K562 (cell line): ENCODE measurements around the gene MRRF.

Source experiments
- CBFB ChIP-seq: sonication (generic); formaldehyde crosslinking; IDR thresholded peaks from 2 replicates; pipeline ENCODE4 v1.4.0; 2020; ENCODE audit warnings: mild to moderate bottlenecking, missing genetic modification reagents
- CTCF ChIP-seq, 3 experiments: IDR thresholded peaks in 2 of 3; conservative IDR thresholded peaks in 1 of 3; 2 replicates each; pipeline ENCODE4 v1.5.1; 2011 to 2012; ENCODE audit warnings: low read length in 3 of 3, mild to moderate bottlenecking in 3 of 3, control low read depth in 2 of 3, improper control_type of control experiment in 1 of 3, inconsistent platforms in 1 of 3, low read depth in 1 of 3, mixed read lengths in 1 of 3, moderate library complexity in 1 of 3; ENCODE audit not compliant: insufficient read depth in 2 of 3
- MYBL2 ChIP-seq, 2 experiments: fragments of 450-650 bp in 1 of 2; sonication (generic) in 1 of 2; formaldehyde crosslinking in 1 of 2; IDR thresholded peaks; 2 replicates each; pipeline versions ENCODE4 v1.6.1 to v1.8.1; 2017 to 2022; ENCODE audit warnings: borderline replicate concordance in 1 of 2, inconsistent platforms in 1 of 2, low read depth in 1 of 2, mild to moderate bottlenecking in 1 of 2, missing genetic modification reagents in 1 of 2, moderate library complexity in 1 of 2
- POLR2A ChIP-seq: fragments of 450-650 bp; conservative IDR thresholded peaks from 2 replicates; pipeline ENCODE4 v1.6.1; 2016
- POLR2B ChIP-seq: fragments of 450-650 bp; IDR thresholded peaks from 2 replicates; pipeline ENCODE4 v1.6.1; 2018; ENCODE audit warnings: low read depth; ENCODE audit not compliant: partially characterized antibody
- ZNF133 ChIP-seq: fragments of 250-450 bp; sonication (Bioruptor Pico); IDR thresholded peaks from 2 replicates; pipeline ENCODE4 v1.4.0; 2020; ENCODE audit warnings: mild to moderate bottlenecking
- ZNF23 ChIP-seq: fragments of 250-450 bp; sonication (Bioruptor Pico); IDR thresholded peaks from 2 replicates; pipeline ENCODE4 v1.4.0; 2020; ENCODE audit warnings: mild to moderate bottlenecking
- TF ChIP-seq, protein P1 (sequence below): fragments of 250-450 bp; sonication (Bioruptor Pico); IDR thresholded peaks from 2 replicates; pipeline ENCODE4 v1.8.0; 2021; ENCODE audit warnings: mild to moderate bottlenecking, moderate library complexity

GRCh38 chr9:122348288-122348777 is 83.7 kb downstream of the MRRF start:
- TF ChIP-seq POLR2B: no peak
- TF ChIP-seq POLR2A: no peak
- TF ChIP-seq CTCF (IDR thresholded peaks at IDR 0.05 in 2 of 3, conservative IDR thresholded peaks at IDR 0.05 in 1 of 3; ENCODE audit: insufficient read depth in 2 of 3, low read depth in 1 of 3, low read length in 3 of 3): no peak
- no peak for TF ChIP-seq ZNF23 (CRISPR knock-in tag)
- TF ChIP-seq ZNF133 (CRISPR knock-in tag): no peak
- TF ChIP-seq, protein P1, sequence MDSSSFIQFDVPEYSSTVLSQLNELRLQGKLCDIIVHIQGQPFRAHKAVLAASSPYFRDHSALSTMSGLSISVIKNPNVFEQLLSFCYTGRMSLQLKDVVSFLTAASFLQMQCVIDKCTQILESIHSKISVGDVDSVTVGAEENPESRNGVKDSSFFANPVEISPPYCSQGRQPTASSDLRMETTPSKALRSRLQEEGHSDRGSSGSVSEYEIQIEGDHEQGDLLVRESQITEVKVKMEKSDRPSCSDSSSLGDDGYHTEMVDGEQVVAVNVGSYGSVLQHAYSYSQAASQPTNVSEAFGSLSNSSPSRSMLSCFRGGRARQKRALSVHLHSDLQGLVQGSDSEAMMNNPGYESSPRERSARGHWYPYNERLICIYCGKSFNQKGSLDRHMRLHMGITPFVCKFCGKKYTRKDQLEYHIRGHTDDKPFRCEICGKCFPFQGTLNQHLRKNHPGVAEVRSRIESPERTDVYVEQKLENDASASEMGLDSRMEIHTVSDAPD (CRISPR knock-in tag): no peak
- no peak for TF ChIP-seq CBFB (CRISPR knock-in tag)
- TF ChIP-seq MYBL2 (IDR thresholded peaks at IDR 0.05; ENCODE audit: low read depth): no peak
- TF ChIP-seq MYBL2 (CRISPR knock-in tag; IDR thresholded peaks at IDR 0.05; ENCODE audit: borderline replicate concordance): no peak
